NOMO-1 (cell line): ENCODE data around the gene PCED1B.
A peak's percentile ranks its signal among the peaks of the same experiment; 100 is the strongest.

ENCODE experiments used
- DNase-seq, 2 experiments: peaks; one replicate each; lab custom pipeline; 2025; ENCODE audit not compliant: unreplicated experiment in 2 of 2; lab: John Stamatoyannopoulos, UW

Gene PCED1B

DNA sequence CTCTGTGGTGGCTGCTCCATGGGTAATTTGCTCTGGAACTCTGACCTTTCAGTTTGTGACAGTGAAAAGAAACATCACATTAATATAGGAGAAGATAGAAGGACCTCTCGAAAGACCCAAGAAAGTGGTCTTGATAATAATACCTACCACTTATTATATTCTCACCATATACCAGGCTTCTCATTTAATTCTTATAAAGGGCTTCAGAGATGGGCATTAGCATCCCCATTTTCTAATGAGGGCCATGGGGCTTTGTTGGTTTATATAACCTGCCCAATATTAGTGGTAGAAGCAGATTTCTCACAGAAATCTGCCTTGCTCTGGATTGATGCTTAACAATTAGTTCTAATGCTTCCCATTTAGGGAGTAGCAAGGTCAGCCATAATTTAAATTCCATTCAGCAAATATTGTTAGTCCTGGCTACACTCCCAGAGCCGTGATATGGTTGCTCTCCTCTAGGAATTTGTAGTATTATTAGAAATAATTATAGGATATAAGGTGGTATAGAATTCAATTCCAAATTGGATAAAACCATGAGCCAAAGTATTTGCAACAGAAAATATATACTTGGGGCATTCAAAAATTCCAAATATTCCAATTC is 7.8 kb downstream of the PCED1B start:
- no peak for DNase-seq

DNA sequence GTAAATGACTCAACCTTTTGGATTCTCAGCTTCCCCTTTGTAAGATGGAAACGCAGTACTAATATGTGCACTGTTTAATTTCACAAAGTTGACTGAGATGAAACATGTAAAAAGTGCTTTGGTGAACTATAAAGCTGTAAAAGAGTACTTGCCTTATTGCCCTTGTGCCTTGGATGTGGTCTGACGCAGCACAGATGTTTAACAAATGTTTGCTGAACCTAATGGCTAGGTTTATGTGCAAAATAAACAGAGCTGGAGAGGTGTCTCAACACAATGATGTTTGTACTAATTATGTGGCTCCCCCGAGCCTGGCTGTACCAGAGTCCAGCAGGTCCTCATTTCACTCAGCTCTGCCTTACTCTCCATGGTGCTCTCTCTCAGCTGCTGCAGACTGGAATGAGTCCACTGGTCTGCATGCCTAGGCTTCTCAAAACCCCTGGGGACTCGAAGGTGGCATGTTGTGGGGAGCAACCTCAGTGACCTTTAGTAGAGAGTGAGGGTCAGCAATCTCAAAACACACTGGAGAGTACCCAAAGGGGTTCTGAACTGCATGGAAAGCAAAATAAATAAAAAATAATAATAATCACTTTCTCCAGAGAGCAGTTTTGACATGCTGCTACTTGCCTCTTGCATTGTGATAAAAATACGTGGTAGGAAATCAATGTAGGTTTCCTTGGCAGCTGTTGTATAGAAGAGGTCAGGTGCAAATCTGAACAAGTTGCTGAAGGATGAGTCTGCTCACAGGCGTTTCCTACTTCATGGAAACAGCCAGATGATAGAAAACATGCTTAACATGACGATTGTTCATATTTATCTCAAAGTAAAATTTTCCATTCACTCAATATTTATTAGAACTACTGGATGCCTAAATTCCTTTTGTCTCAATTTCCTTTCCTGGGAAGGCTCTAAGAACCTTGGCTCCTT is 8.9 kb downstream of the PCED1B start:
- no peak for DNase-seq

DNA sequence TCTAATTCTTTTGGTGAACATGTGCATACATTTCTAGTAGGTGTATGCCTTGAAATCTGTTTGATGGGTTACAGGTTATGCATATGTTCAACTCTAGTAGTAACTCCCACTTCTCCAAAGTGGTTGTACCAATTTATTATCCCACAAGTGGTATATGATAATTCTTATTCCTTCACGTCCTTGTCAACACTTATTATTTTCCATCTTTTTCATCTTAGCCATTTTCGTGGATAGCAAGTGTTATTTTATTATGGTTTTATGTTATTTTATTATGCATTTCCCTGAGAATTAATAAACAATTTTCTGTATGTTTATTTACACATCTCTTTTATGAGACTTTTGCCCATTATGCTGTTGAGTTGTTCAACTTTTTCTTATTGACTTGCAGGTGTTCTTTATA is 11.6 kb downstream of the PCED1B start:
- DNase-seq, result no peak

DNA sequence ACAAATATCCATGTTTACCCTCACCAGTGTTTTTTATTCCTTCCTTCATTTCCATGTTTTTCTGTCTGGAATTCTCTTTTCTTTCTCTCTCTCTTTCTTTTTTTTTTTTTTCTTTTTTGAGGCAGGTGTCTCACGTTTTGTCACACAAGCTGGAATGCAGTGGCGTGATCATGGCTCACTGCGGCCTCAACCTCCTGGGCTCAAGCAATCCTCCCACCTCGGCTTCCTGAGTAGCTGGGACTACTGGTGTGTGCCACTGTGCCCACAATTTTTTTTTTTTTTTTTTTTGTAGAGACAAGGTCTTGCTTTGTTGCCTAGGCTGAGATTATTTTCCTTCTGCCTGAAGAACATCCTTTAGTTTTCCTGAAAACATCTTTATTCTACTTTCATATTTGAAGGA is 15.4 kb downstream of the PCED1B start:
- DNase-seq, result no peak

DNA sequence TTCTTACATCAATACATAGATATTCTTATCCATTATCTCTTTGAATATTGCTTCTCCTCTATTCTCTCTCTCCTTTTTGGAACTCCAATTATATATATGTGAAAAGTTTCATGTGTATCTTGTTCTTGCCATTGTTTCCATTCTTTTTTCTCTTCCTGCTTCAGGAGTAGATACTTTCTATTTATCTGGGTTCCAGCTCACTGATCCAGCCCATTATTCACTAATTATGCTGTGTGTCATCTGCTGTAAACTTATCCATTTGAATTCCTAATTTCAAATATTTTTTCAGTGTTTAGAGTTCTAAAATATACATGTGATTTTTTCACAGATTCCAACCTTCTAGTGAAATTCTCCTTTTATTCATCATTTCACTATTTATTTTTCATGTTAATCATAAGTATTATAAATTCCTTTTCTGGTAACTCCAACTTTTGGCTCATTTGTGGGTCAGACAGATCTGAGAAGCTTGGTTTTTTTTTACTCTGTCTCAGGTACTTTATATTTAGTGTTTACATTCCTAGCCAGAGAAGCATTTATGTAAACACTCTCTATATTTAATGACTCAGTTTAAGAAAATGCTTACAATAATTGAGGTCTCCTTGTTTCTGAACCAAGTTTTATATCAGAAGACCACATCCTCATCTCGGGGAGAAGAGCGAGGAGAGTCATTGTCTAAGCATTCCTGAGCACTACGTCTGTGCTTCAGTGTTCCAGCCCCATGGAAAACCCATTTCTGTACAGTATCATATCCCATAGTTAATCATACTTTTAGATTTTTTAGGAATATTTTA is 16.2 kb downstream of the PCED1B start:
- no peak for DNase-seq

DNA sequence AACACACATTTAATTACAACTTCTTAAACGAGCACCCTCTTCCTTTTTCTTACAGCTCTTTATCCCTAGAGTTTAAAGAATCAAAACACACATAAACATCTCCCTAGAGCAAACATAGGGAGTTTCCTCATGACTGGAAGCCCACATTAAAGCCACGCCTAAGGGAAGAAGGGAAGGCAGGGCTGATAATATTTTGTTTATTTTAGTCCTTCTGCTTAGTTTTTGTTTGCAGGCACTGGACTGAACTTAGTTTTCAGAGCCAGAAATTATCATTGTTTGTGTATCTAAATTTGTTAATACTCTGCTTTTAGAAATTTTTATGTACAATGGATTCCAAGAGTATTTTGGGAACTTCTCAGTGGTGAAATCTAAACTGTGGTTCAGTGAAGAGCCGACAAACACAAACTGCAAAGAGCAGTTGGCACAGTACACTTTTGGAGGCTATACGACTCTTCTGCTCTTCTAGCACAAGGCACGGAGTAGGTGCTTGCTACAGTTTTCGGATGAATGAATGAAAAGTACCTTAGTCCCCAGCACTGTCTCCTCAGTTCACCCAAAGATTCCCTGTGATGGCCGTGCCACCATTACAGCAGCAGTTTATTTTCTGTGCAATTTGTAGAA is 18.0 kb downstream of the PCED1B start:
- no peak for DNase-seq

DNA sequence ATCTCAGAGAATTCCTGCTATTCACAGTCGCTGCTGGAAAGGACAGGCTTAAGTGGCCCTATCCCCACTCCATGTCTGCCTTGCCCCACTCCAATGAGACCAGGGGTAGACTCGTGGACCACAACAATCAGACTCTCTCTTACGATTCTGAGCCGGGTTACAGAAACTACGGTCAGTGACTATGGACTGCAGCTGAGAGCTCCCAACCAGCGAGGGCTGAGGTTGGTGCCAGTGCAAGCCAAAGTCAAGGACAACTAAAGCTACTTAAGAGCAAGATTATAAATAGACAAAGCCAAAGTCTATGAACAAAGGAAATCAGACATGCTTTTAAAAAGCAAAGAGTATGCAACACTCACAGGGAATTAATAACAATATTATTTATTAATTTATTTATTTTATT is 18.7 kb downstream of the PCED1B start:
- DNase-seq, result no peak

DNA sequence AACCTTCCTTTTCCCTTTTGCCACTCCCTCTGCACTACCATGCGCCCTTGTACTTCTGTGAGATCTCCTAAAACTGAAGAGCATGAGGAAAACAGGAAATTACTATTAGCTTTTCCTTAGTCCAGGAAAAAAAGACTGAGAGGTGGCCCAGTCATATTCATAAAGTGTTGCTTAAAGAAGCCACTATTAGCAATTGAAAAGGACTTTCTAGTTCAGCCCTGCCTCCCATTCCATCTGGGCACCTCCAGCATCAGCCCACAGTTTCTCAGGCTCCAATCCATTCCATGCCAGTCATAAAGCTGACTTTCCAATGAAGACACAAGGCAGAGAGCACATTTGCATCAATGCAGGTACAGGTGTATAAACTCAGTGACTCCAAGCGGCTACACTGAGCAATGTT is 20.2 kb downstream of the PCED1B start:
- DNase-seq, result no peak

DNA sequence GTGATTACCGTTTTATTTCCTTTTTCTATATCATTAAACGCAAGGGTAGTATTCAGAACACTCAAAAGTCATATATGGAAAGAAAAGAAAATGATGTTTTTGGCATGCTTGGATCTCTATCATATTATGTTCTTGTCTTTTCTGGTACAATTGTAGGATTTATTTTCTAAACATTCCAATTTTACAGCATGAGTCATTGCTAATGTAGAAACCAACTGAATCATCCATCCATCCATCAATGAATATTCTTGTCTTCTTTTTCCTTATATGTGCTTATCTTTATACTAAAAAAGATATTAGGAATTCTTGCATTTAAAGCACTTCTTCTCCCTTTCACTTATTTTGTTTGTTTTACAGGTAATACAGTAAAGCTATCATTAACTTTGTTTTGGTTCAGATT is 20.7 kb downstream of the PCED1B start:
- DNase-seq, result no peak

DNA sequence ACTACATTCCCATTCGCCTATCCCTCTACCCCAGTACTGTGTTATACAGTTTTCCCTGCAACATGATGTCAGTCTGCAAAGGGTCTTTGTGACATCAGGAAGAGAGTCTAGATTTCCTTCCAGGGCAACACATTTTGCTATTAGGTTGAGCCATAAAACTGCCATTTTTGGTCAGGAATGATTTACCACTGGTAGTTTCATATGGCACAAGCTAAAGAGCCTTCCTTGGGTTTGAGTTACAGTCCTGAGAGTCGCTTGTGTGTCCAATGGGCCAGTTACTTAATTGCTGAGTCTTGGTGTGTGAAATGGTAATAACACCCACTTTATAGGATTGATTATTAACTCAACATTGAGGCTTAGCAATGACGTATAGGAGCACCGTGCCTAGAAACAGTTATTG is 23.0 kb downstream of the PCED1B start:
- DNase-seq, result no peak

DNA sequence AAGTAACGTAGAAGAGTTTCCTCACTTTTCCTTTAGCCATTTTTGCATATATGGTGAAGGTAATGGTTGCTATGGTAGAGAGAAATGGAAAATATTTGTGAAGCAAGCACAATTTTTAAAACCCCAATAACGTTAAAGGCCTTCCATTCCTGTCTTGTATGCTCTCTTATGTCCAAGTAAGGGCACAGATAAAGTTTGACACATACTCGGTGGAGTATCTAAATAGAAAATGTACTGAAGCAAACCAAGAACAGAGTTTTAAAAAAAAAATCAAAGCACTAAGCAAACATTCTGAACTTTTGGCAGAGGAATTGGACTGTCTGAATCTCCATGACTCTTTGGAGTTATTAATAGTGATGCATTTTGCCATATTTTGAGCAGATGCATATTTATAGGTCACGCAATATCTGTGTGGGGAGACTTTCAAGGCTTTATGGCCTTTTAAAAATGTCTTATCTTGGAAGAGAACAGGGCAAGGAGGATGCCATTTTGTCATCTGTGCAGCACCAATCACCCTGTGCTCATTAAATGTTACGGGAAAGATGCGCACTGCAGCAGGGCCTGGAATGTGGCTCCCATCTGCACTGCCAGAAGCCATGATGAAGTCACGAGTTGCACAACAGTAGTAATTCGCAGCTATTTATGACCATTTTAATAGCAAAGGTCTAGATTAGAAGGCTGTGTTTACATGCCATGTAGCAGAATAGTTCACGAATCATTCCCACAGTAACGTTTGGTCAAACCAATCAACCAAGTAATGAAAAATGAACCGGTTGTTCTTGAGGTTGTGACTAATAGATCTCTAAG is 23.6 kb downstream of the PCED1B start:
- DNase-seq, result no peak

DNA sequence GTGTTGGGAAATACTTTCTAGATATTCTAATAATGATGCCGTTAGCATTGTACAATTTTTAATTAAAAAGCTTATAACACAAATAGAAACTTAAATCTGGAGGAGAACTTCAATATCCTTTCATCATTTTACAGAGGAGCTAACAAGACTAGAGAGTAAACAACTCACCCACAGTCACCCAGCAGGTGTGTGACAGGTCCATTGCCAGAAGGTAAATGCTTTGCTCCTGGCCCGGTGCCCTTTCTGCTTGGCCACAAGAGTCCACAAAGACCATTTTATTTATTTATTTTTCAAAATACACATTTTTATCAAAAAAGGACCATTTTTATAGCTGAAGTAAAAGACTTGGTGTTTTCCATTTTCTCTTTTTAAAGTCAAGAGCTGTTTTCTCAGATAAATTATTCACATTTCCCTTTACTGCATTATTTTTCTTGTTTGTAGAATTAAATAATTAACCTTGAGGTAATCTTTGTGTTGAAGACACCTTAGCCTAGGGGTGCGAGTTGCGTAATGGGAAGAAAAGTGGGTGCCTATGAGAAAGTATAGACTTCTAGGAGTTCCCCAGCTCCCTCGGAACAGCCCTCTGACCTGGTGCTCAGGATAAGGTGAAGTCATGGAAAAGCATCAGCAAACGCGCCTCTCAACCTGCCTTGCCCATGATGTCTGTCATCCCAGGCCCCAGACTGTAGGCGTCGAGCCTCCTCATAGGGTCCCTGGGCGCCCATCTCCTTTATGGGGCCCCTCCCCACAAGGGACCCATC is 26.7 kb downstream of the PCED1B start:
- no peak for DNase-seq

DNA sequence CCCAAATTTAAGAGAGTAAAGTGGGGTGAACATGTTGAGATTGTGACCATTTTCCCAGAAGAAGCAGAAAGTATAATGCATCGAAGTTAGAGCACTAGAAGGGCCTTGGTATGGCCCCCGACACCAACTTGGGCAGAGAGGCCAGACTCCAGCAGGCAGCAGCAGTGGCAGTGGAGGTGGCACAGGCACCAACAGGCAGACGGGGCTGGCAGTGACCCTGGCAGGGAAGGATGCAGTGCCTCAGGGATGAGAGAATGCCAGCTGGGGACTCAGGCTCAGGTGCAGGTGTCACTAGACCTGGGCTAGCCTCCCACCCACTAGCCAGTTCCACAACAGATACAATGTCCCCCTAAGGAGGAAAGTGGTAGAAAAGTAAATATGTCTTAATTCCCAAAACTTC is 28.0 kb downstream of the PCED1B start:
- no peak for DNase-seq

DNA sequence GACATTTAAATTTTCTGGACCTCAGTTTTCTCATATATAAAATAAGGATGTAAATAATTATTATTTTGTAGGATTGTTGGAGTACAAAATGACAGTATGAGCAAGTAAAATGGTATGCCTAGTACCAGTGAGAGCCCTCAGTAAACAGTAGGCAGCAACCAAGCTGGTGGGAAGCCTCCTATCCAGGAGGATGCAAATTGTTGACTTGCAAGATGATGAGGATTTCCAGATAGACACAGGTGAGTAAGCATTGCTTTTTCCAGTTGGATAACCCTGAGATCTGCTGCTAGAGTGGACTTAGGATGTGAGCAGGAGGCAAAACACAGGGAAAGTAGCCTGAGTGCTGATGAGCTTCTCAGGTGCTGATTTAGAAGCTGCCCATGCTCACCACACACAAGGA is 28.5 kb downstream of the PCED1B start:
- no peak for DNase-seq

DNA sequence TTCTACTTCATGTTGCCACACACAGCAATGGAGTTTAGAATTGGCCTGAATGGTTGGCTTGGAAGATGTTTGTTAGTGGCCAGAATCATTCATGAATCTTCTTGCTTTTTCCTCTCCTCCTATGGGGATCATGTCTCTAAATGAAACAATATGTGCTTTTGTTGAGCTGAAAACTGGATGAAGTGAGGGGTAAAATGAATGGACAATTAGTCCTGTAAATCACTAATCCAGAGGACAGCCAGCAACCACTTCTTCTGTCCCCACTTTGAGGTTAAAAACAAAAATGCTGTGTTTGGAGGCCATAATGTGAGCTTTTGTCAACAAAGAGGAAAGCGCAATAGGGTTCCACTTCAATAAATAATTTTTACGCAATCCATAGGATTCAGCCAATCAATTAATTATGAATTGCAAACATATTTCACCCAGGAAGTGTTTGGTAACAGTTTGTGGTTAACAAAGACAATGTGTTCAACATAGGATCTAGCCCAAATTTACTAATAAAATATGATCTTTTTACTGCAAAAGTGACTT is 30.7 kb downstream of the PCED1B start:
- DNase-seq, result no peak

DNA sequence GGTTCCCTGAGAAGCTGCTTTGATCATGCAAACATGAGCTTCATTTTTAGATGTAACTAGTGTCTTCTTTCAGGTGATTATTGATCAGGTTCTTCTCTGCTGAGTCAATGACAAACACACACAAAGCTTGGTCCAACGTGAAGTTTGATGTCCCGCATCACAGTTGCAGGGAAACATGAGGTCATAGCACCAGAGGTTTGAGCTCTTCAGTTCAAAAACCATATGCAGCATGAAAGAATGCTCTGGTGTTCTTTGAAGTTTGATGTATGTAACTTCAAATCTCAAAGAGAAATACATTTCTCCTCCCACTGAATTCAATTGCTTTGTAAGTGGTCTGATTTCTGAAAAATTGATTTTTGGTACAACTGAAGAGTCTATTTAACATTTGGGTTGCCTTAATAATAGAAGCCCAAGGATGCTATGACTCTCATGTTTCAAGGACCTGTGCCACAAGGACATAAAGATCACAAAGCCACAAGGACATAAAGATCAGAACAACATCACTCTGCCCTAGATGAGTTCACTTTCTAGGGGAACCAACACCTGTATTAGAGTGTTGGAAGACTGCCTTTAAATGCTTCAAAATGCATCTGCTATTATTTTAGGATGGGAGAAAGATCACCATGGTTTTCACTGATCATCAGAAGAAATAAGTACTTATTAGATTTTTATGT is 31.4 kb downstream of the PCED1B start:
- no peak for DNase-seq

DNA sequence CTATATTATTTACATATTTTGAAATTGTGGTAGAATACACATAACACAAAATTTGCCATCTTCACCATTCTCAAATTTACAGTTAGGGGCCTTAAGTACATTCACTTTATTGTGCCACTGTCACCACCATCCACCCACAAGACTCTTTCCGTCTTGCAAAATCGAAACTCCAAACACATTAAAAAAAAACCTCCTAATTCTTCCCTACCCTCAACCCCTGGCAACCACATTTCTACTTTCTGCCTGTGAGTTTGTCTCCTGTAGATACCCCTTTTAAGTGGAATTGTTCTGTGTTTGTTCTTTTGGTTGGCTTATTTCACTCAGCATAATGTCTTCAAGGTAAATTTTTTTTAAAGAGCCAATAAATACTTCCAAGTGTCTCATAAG is 32.0 kb downstream of the PCED1B start:
- peak; percentile 75 to 76 for DNase-seq

DNA sequence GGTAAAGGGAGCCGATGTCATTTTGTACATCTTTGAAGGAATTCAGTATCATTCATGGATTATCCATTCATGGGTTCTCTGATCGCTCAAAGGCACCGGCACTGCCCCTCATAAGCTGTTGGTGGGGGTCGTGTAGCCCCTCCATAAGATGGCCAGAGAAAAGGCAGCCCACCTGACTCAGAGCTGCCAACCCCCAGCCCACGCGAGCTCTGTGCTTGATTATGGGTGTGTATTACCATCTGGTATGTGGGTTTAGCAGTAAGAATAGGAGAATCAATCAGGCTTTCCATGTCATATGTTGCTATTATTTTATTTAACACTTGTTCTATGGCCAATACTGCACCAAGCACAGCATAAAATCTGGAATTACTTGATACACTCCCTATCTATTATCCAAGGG is 32.4 kb downstream of the PCED1B start:
- DNase-seq, result no peak

DNA sequence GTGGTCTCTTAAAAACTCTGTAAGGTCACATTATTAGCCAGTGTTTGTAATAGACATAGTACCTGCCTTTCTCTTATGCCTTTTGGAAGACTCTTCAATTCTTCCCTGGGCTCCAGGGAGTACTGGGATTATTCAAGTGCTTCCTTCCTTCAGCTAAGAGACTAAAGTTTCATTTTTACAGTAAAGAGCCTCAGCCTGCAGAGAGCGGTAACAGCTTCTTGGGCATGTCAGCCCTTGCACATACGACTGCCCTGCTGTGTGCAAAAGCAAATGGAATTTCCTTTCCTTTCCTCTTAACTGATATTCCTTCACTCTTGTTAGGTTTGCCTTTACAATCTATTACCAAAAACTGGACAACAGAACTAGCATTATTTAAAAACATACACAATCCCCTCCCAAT is 33.3 kb downstream of the PCED1B start:
- no peak for DNase-seq
